ENCODE results near the gene MSANTD1.

The MSANTD1 gene

GRCh38 chr4:3221996-3222395 is 27.0 kb upstream of the MSANTD1 start:
- H3K4me3 ChIP-seq (replicated peaks; ENCODE audit: low read depth, low read length), result no peak overlapping the region
- DNase-seq (ENCODE audit: extremely low read depth, low read depth), result no peak
- TF ChIP-seq CTCF (IDR thresholded peaks at IDR 0.05; ENCODE audit: low read depth, low read length, missing control alignments), result no peak

GRCh38 chr4:3223346-3223745 is 25.6 kb upstream of the MSANTD1 start:
- H3K4me3 ChIP-seq (replicated peaks; ENCODE audit: low read depth, low read length), result no peak overlapping the region
- DNase-seq (ENCODE audit: extremely low read depth, low read depth), result no peak
- TF ChIP-seq CTCF (IDR thresholded peaks at IDR 0.05; ENCODE audit: low read depth, low read length, missing control alignments), result no peak

GRCh38 chr4:3223956-3224748 is 24.8 kb upstream of the MSANTD1 start:
- no peak for TF ChIP-seq CTCF (IDR thresholded peaks at IDR 0.05; ENCODE audit: low read depth, low read length, missing control alignments)
- no peak for DNase-seq (ENCODE audit: extremely low read depth, low read depth)
- no peak overlapping the region for H3K4me3 ChIP-seq (replicated peaks; ENCODE audit: low read depth, low read length)

- DNase-seq (ENCODE audit: extremely low read depth, low read depth), result no peak
- no peak overlapping the region for H3K4me3 ChIP-seq (replicated peaks; ENCODE audit: low read depth, low read length)
- no peak for TF ChIP-seq CTCF (IDR thresholded peaks at IDR 0.05; ENCODE audit: low read depth, low read length, missing control alignments)
Observed at GRCh38 chr4:3225071-3225850, 23.7 kb upstream of the MSANTD1 start.

- no peak overlapping the region for H3K4me3 ChIP-seq (replicated peaks; ENCODE audit: low read depth, low read length)
- DNase-seq (ENCODE audit: extremely low read depth, low read depth), result no peak
- TF ChIP-seq CTCF (IDR thresholded peaks at IDR 0.05; ENCODE audit: low read depth, low read length, missing control alignments), result no peak
Observed at GRCh38 chr4:3225936-3226335, 23.0 kb upstream of the MSANTD1 start.

- no peak for DNase-seq (ENCODE audit: extremely low read depth, low read depth)
- no peak overlapping the region for H3K4me3 ChIP-seq (replicated peaks; ENCODE audit: low read depth, low read length)
- no peak for TF ChIP-seq CTCF (IDR thresholded peaks at IDR 0.05; ENCODE audit: low read depth, low read length, missing control alignments)
Observed at GRCh38 chr4:3226467-3226866, 22.5 kb upstream of the MSANTD1 start.

Measured in HFF-Myc (cell line).